Erythroblast (primary cell): Measurements from ENCODE around the gene SLC25A10.

Experiments
- DNase-seq, 2 experiments: peaks; one replicate each; lab custom pipeline; 2025; lab: John Stamatoyannopoulos, UW
- GATA1 ChIP-seq: IDR thresholded peaks from 2 replicates; pipeline ENCODE4 v1.6.1; 2011; ENCODE audit warnings: low read depth, mild to moderate bottlenecking, control low read depth, low read length, moderate library complexity
- POLR2A ChIP-seq: IDR thresholded peaks from 2 replicates; pipeline ENCODE4 v1.6.1; 2011; ENCODE audit warnings: mild to moderate bottlenecking, low read length

Gene SLC25A10

DNA sequence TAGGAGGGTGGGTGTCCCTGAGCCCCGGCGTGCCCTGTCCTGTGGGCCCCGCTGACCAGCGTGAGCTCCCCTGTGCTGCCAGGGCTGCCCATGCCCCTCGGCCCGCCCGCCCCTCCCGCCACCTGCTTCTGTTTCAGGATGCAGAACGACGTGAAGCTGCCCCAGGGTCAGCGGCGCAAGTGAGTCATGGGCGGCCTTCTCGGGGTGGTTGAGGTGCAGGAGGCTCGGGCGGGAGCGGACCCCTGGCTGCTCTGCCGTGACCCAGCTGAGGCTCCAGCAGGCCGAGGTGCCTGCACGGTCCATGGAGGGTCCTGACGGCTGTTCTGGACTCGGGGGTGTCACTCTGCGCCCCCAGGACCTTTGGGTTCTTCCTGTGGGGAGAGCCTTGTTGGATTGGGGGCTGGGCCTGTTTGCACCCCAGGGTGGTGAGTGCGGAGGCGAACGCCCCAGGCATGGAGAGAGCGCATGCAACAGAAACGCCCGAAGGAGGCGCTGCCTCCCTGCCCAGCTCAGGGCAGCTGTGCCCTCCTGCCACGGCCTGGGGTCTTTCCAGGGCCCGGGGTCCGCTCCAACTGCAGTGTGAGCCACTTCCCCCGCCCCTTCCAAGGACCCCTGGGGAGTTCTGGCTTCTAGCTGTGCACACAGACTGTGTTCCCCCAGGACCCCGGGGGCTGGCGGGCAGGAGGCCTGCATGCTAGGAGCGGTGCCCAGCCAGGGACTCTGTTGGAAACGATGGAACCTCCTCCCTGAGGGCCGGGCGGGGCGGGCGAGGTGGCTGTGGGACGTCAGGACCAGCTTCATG lies 4.0 kb downstream of the SLC25A10 start:
- TF ChIP-seq POLR2A (no peak), GATA1 (no peak)
- no peak for DNase-seq

DNA sequence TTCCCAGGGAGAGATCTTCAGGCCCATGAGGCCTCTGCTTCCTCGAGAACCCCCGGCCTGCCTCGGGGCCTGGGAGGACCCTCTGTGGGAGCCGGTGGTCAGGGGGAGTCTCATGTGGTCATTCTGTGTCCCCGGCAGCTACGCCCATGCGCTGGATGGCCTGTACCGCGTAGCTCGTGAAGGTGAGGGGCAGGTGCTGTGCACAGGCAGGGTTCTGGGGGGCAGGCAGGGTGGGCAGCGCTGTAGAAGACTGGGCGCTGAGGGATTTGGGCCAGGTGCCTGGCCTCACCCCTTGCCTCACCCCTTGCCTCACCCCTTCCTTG lies 4.6 kb downstream of the SLC25A10 start:
- TF ChIP-seq POLR2A = no peak
- no peak for TF ChIP-seq GATA1
- DNase-seq = no peak

DNA sequence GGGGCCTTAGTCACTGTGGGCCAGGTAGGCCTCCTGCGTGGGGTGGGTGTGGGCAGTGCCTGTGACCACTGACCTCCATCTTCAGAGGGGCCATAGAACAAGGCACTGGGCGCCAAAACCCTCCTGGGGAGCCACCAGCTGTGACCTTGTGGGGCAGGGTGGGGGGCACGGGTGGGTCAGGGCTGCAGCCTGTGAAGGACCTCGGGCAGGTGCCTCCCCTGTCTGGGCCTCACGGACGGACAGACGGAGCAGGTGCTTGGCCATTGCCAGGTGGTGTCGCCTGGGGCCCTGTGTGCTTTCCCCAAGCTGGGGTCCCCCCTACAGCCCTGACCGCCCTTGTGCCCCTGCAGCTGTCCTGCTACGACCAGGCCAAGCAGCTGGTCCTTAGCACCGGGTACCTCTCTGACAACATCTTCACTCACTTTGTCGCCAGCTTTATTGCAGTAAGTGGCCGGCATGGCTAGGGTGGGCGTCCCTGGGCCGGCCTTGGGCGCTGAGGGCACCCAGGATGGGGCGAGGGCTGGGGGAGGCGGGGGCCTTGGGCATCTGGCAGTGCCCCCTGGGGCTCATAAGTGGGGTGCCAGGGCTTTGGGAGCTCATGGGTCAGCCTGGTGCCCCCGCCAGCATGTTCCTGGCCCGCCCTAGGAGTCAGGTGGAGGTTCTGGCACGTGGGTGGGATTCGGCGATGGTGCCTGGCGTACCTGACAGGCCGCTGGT lies 5.1 kb downstream of the SLC25A10 start:
- TF ChIP-seq POLR2A (no peak), GATA1 (no peak)
- DNase-seq = no peak

DNA sequence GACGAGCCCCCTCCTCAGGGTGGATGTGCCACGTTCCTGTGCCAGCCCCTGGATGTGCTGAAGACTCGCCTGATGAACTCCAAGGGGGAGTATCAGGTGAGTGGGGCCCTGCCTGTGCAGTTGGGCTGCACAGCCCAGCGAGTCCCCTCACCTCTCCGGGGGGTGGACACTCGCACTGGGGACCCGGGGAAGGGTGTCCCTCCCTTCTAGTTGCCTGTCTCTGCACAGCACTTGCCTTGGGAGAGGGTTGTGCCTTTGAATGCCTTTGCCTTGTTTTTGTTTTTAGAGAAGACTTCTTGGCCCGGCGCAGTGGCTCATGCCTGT lies 5.6 kb downstream of the SLC25A10 start:
- no peak for TF ChIP-seq GATA1
- no peak for TF ChIP-seq POLR2A
- DNase-seq = no peak

DNA sequence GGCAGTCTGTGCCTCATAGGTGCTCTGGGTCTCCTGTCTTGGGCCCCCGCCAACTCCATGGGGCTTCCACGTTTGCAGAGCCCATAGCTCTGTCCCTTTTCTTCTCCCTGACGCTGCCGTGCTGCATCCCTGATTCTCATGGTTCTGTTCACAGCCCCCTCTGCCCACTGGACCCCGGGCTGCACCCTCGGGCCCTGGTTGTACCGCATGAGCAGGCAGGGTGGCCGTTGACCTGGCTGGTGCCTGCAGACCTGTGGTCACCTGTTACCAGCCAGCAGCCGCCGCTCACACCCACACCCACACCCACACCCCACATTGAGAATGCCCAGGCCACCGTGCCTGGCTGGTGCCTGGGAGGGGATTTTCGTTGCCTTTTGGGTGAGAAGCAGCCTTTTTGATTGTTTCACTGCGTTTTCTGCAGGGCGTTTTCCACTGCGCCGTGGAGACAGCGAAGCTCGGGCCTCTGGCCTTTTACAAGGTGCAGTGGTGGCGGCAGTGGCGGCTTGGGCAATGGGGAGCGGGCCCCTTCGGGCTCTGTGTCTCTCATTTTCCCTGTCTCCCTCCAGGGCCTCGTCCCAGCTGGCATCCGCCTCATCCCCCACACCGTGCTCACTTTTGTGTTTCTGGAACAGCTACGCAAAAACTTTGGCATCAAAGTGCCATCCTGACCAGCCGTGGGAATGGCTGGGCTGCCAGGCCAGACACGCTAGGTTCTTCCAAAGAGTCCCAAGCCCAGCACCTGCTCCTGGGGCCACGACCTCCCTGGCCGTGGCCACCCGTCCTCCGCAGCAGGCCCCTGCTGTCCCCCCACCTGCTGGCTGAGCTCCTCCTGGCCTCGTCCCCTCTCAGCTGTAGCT lies 7.6 kb downstream of the SLC25A10 start:
- DNase-seq = no peak
- no peak for TF ChIP-seq GATA1
- no peak for TF ChIP-seq POLR2A

DNA sequence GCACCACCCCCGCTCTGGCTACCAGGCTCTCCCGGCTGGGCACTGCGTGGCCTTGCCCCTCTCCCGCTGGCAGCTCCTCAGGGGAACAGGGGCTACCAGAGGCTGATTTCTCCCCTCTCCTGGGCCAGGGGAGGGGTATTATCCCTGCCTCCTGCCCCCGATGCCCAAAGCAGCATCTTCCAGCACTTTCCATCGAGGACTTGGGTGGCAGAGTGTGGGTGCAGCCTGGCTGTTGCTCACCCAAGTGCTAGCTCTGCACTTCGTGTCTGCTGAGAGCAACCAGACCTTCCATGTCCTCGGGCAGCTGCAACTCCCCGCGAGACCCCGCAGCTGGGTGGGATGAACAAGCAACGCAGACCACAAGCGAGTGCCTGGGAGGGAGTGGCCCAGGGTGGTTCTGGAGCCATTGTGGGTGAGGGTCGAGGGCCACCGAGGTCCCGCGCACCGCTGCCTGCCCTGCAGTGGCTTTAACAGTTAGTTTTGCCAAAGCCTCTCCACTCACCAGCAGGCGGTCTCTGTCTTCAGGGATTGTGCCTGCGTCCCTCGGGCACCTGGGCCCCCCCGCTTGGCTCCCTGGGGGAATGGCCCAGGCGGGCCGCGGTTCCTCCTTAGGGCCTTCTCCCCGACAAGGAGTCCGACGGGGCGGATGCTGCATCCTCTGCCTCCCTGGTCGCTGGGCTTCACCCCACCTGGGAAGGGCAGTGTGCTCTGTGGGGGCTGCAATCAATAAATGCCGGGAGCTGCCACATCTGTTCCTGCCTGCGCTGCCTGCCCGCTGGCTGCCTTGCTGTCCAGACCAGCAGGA lies 8.4 kb downstream of the SLC25A10 start:
- no peak for DNase-seq
- TF ChIP-seq POLR2A = no peak
- TF ChIP-seq GATA1 = no peak

DNA sequence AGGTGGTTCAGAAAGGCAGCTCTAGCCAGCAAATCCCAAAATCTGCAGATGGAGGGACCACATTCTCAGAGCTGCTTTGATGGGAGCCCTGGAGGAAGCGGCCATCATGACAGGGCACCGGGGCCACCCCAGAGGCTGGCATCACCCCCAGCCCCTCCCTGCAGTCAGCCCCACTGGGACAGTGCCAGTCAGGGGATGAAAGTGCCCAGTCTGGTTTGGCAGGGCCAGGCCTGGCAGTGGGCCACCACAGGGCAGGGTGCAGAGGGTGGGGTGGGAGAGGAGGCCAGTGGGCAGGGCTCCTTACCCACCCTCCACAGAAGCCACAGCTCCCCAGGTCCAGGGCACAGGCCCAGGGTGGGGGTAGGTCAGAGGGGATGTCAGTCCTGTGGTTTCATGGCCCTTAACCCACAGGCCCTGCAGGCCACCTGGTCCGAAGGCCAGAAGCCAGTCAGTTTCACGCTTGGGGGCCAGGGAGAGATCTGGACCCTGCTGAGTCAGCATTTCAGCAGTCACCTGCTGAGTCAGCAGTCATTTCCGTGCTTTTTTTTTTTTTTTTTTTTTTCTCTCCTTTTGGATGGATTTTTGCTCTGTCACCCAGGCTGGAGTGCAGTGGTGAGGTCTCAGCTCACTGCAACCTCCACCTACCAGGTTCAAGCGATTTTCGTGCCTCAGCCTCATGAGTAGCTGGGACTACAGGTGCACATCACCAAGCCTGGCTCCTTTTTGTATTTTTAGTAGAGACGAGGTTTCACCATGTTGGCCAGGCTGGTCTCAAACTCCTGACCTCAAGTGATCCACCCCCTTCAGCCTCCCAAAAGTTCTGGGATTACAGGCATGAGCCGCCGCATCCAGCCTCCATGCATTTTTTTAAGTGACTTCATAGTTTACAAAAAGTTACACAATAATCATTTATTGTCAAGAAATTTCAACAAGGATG lies 10.4 kb downstream of the SLC25A10 start:
- TF ChIP-seq GATA1 (no peak), POLR2A (peak; percentile 37)
- peak; percentile 53 to 77 for DNase-seq

DNA sequence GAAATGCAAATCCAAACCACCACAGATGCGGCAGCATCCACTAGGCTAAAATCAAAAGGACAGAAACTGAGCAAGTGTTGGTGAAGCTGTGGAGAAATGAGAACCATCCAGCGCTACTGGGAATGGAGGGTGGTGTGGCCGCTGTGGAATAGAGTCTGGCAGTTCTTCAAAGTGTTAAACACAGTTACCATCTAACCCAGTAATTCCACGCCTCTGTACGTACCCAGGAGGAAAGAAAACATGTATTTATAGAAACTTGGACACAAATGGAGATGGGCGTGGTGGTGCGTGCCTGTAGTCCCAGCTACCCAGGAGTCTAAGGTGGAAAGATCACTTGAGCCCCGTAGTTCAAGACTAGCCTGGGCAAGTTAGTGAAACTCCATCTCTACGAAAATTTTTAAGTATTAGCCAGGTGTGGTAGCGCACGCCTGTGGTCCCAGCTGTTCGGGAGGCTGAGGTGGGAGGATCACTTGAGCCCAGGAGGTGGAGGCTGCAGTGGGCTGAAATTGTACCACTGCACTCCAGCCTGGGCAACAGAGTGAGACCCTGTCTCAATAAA lies 11.6 kb downstream of the SLC25A10 start:
- DNase-seq = no peak

DNA sequence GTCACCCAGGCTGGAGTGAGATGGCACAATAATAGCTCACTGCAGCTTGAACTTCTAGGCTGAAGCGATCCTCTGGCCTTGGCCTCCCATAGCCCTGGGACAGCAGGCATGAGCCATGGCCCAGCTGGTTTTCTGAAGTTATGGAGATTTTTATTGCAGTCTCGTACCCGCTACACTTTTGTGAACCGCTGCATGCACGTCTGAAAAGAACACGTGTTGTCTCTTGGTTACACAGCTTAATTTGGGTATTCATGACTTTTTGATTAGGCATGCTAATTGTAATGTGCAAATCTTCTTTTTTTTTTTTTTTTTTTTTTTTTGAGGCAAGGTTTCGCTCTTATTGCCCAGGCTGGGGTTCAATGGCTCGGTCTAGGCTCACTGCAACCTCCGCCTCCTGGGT lies 13.4 kb downstream of the SLC25A10 start:
- DNase-seq = no peak
- no peak for TF ChIP-seq POLR2A
- TF ChIP-seq GATA1 = no peak

More for the DNA sequence above, 11.6 kb downstream of the SLC25A10 start:
- TF ChIP-seq POLR2A (no peak), GATA1 (no peak)

DNA sequence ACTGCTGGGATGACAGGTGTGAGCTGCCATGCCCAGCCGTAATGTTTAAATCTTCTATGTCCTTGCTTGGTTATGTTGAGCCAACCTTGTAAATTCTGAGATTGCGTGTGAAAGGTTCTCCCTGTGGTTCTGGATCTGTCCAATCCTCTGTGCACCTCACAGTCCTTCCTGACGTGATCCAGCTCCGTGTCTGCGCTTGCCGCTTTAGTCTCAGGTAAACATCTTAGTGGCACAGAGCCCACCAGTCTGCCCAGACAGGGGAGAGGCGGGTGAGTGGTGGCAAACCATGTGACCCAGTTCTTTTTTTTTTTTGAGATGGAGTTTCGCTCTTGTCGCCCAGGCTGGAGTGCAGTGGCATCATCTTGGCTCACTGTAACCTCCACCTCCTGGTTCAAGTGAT lies 13.9 kb downstream of the SLC25A10 start:
- TF ChIP-seq GATA1 = no peak
- TF ChIP-seq POLR2A = no peak

DNA sequence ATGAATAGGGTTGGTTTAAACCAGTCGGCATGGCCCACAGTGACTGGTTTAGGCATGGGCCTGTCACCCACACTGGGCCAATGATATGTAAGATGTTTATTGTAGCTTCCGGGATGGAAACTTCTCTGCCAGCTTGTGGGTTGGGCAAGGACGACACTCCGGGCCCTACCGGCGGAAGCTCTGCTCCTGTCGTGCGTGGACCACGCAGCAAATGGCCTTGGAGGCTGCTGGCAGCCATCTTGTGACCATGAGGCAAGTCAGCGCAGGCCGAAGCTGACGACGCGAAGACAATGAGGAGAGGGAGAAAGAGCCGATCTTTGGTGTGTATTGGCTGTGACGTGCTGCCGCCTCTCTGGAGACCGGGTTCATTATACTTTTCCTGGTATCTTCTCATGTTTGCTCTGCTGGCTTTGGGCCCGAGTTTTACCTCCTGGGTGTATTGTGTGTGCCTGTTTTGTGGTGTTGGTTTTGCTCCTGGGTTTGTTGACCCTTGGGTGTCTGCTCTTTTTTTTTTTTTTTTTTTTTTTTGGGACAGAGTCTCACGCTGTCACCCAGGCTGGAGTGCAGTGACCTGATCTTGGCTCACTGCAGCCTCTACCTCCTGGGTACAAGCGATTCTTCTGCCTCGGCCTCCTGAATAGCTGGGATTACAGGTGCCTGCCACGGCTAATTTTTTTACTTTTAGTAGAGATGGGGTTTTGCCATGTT lies 15.4 kb downstream of the SLC25A10 start:
- TF ChIP-seq POLR2A = no peak
- no peak for TF ChIP-seq GATA1
- no peak for DNase-seq

More for the DNA sequence above, 13.9 kb downstream of the SLC25A10 start:
- DNase-seq = no peak
